ENCODE results near the gene ANXA4.

The ANXA4 gene

GRCh38 chr2:69847068-69847828 lies 105.3 kb downstream of the ANXA4 start:
- no peak for DNase-seq (ENCODE audit: low read depth)

GRCh38 chr2:69848186-69848790 lies 106.4 kb downstream of the ANXA4 start:
- DNase-seq (ENCODE audit: low read depth): no peak

- DNase-seq (ENCODE audit: low read depth): no peak
Measured at GRCh38 chr2:69858261-69858660, 116.3 kb downstream of the ANXA4 start.

- DNase-seq (ENCODE audit: low read depth): no peak
Measured at GRCh38 chr2:69863298-69863697, 121.4 kb downstream of the ANXA4 start.

Data from stimulated activated CD8-positive, alpha-beta memory T cell treated with anti-CD3 and anti-CD28 coated beads, Interleukin-12 subunit alpha, Interleukin-12 subunit beta, amount 100 ng/mL, for 4 hours (primary cell).